ENCODE data around the gene WDTC1. TPM values are rescaled to one million over a fixed set of nuclear protein-coding genes. Genes with fewer than 3 reads are reported as not detected.

WDTC1 gene
- polyA plus RNA-seq, 1 donor: 30.6 TPM

DNA sequence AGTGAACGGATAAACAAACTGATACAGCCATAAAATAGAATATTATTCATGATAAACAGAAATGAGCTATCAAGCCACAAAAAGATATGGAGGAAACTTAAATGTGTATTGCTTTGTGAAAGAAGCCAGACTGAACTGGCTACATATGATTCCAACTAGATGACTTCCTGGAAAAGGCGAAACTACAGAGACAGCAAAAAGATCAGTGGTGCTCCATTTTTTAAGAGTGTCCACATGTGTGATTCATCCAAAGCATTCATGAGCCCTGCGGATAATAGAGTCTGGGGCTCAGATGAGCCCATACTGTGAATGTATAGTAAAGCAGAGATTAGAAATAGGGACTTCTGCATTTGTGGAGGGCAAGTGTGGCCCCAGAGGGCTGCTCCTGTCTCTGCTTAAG is 79.7 kb downstream of the WDTC1 start:
- H3K27ac ChIP-seq (ENCODE audit: low read length): no peak overlapping the region
- peaks cover 10% of the 10 kb centered on the region for H3K27me3 ChIP-seq (ENCODE audit: control insufficient read depth, insufficient read depth, low read length)
- no peaks in the 10 kb centered on the region for H3K36me3 ChIP-seq (ENCODE audit: control insufficient read depth, insufficient read depth, low read length)
- WGBS (ENCODE audit: insufficient coverage, low lambda C conversion rate): no CpG with 5 or more reads among the region's 3 CpGs
- DNase-seq: no peak
- no peaks in the 10 kb centered on the region for H3K4me1 ChIP-seq (ENCODE audit: control insufficient read depth, insufficient read depth, low read length)
- no peaks in the 10 kb centered on the region for H3K9me3 ChIP-seq (ENCODE audit: control insufficient read depth, low read depth, low read length)
- H3K4me3 ChIP-seq (ENCODE audit: low read length): no peak overlapping the region

DNA sequence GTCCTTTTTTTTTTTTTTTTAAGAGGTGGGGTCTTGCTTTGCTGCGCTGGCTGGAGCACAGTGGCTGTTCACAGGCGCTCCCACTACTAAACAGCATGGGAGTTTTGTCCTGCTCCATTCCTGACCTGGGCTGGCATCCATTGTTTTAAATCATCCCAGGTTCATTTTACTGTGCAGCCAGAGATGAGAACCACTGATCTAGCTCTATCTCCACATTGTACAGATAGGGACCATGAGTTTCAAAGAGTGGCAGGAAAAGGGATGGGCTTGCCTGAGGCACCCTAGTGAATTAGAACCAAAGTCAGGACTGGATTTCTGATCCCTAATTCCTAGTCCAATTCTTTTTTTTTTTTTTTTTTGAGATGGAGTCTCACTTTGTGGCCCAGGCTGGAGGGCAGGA is 80.3 kb downstream of the WDTC1 start:
- no peaks in the 10 kb centered on the region for H3K4me1 ChIP-seq (ENCODE audit: control insufficient read depth, insufficient read depth, low read length)
- no peak overlapping the region for H3K4me3 ChIP-seq (ENCODE audit: low read length)
- no peak overlapping the region for H3K27ac ChIP-seq (ENCODE audit: low read length)
- no peaks in the 10 kb centered on the region for H3K36me3 ChIP-seq (ENCODE audit: control insufficient read depth, insufficient read depth, low read length)
- peaks cover 12% of the 10 kb centered on the region for H3K27me3 ChIP-seq (ENCODE audit: control insufficient read depth, insufficient read depth, low read length)
- DNase-seq: no peak
- H3K9me3 ChIP-seq (ENCODE audit: control insufficient read depth, low read depth, low read length): no peaks in the 10 kb centered on the region
- no CpG with 5 or more reads among the region's 2 CpGs for WGBS (ENCODE audit: insufficient coverage, low lambda C conversion rate)

DNA sequence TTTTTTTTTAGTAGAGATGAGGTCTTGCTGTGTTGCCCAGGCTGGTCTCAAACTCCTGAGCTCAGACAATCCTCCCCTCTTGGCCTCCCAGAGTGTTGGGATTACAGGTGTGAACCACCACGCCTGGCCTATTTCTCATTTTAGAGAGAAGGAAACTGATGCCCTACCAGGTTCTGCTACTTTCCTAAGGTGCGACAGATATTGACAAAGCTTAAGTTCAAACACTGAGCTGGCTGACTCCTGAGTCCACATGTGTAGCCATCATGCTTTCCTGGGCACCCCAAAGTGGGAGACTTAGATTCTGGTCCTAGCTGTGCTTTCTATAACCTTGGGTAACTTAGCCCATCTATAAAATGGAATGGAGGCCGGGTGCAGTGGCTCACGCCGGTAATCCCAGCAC is 82.4 kb downstream of the WDTC1 start:
- no peak for DNase-seq
- WGBS (ENCODE audit: insufficient coverage, low lambda C conversion rate): no CpG with 5 or more reads among the region's 5 CpGs
- Histone ChIP-seq H3K36me3 (ENCODE audit: control insufficient read depth, insufficient read depth, low read length) (no peaks in the 10 kb centered on the region), H3K27me3 (ENCODE audit: control insufficient read depth, insufficient read depth, low read length) (peaks cover 12% of the 10 kb centered on the region), H3K4me1 (ENCODE audit: control insufficient read depth, insufficient read depth, low read length) (peaks cover 4% of the 10 kb centered on the region), H3K4me3 (ENCODE audit: low read length) (no peak overlapping the region), H3K27ac (ENCODE audit: low read length) (no peak overlapping the region), H3K9me3 (ENCODE audit: control insufficient read depth, low read depth, low read length) (no peaks in the 10 kb centered on the region)

DNA sequence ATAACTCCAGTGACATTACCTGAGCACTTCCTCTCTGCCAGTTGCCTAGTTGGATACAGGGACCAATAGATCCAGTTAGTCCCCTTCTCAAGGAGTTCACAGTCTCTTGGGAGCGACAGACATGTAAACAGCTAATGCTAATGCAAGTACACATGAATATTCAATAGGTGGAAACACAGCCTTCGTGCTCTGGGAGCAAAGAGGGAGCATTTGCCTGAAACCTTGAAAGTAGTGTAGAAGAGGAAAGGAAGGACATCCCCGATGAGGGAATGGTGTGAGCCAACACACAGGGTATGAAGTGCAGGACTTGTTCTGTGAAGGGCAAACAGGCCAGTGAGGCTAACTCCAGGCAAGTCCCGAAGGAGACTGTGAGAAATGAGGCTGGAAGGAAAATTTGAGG is 83.7 kb downstream of the WDTC1 start:
- Histone ChIP-seq H3K27ac (ENCODE audit: low read length) (no peak overlapping the region), H3K36me3 (ENCODE audit: control insufficient read depth, insufficient read depth, low read length) (no peaks in the 10 kb centered on the region), H3K9me3 (ENCODE audit: control insufficient read depth, low read depth, low read length) (no peaks in the 10 kb centered on the region), H3K27me3 (ENCODE audit: control insufficient read depth, insufficient read depth, low read length) (peaks cover 12% of the 10 kb centered on the region), H3K4me1 (ENCODE audit: control insufficient read depth, insufficient read depth, low read length) (peaks cover 6% of the 10 kb centered on the region), H3K4me3 (ENCODE audit: low read length) (no peak overlapping the region)
- WGBS (ENCODE audit: insufficient coverage, low lambda C conversion rate): no CpG with 5 or more reads among the region's 4 CpGs
- no peak for DNase-seq

DNA sequence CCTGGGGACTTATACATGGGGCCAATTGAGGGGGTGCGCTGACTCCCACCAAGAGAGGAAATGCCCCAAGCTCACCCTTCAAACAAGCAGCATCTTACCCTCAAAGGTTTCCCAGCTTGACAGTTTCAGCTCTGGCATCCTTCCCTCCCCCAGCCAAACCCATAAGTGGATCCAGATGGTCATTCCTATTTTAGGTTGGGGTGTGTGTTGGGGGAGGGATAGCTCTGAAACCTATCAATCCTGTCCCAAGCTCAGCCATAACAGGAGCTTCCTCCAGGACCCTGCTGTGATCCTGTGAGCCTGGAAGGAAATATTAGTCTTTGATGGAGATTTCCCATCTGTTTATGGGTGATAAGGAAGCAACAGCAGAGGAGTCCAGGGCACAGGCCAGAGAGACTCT is 84.2 kb downstream of the WDTC1 start:
- no peaks in the 10 kb centered on the region for H3K36me3 ChIP-seq (ENCODE audit: control insufficient read depth, insufficient read depth, low read length)
- H3K27ac ChIP-seq (ENCODE audit: low read length): no peak overlapping the region
- no peak overlapping the region for H3K4me3 ChIP-seq (ENCODE audit: low read length)
- no CpG with 5 or more reads among the region's 1 CpG for WGBS (ENCODE audit: insufficient coverage, low lambda C conversion rate)
- H3K4me1 ChIP-seq (ENCODE audit: control insufficient read depth, insufficient read depth, low read length): peaks cover 10% of the 10 kb centered on the region
- peaks cover 12% of the 10 kb centered on the region for H3K27me3 ChIP-seq (ENCODE audit: control insufficient read depth, insufficient read depth, low read length)
- DNase-seq: no peak
- H3K9me3 ChIP-seq (ENCODE audit: control insufficient read depth, low read depth, low read length): no peaks in the 10 kb centered on the region

DNA sequence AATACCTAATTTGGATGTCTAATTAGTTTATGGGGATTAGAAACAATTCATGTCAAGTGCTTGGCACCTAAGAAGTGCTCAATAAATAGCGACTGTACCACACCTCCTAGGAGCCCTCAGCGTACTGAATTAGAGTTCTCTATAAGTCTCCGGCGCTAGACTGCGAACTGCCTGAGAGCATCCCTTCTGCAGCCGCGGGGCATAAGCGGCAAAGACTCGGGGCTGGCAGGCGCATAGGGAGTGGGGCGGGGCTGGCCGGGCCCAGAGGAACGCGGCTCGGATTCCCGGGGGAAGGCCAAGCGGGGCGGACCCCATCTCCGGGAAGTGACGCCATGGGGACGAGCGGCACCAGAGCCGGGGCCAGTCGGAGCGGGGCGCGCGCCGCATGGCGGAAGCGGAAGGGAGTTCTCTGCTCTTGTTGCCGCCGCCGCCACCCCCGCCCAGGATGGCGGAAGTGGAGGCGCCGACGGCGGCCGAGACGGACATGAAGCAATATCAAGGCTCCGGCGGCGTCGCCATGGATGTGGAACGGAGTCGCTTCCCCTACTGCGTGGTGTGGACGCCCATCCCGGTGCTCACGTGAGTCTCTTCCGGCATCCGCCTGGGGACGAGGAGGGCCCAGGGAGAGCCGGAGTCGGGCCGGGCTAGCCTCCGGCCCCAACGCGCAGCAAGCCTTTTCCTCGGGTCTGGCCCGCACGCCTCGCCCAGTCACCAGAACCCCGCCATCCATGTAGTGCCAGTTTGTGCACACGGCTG is 87.6 kb downstream of the WDTC1 start, which contains the start of gene TMEM222:
Gene TMEM222, plus strand, starts transcription at position 351 of the 756 bp plus-strand sequence. Its CDS starts 35 bp downstream, at position 386.
- peaks cover 10% of the 10 kb centered on the region for H3K4me1 ChIP-seq (ENCODE audit: control insufficient read depth, insufficient read depth, low read length)
- peaks cover 16% of the 10 kb centered on the region for H3K36me3 ChIP-seq (ENCODE audit: control insufficient read depth, insufficient read depth, low read length)
- peak; percentile 97 to 98 for DNase-seq
- no peaks in the 10 kb centered on the region for H3K9me3 ChIP-seq (ENCODE audit: control insufficient read depth, low read depth, low read length)
- peak within 1 kb of the TSS; percentile 94 for H3K4me3 ChIP-seq (ENCODE audit: low read length)
- no CpG with 5 or more reads among the region's 67 CpGs for WGBS (ENCODE audit: insufficient coverage, low lambda C conversion rate)
- H3K27me3 ChIP-seq (ENCODE audit: control insufficient read depth, insufficient read depth, low read length): peaks cover 7% of the 10 kb centered on the region
- H3K27ac ChIP-seq (ENCODE audit: low read length): peak within 1 kb of the TSS; percentile 96

DNA sequence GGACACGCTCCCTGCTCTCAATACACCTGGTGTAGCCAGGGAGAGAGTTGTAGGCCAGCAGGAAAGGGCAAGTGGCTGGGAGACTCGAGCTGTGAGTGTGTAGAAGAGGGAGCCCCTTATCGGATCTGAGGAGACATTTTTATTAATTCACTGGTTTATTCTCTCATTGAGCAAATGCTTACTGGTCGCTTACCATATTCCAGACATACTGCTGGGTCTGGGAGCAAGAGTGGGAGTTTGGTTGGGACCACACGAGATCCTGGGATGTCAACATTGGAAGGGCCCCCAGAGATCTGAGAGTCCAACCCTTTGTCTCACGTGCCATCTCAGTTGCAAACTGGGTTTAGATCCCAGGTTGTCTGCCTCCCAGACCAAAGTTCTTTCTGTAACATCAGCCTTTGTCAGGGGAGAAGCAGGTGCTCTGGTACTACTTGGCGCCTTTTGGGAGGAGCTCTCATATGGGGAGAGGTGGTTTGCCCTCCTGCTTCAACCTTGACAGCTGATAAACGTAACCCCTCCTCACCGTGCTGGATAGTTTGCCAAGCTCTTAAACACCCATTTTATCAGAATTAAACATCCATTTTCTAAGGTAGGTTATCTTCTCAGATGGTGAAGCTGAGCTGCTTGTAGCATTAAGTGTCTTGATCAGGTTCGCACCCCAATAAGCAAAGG is 88.3 kb downstream of the WDTC1 start:
- Histone ChIP-seq H3K9me3 (ENCODE audit: control insufficient read depth, low read depth, low read length) (no peaks in the 10 kb centered on the region), H3K27me3 (ENCODE audit: control insufficient read depth, insufficient read depth, low read length) (peaks cover 5% of the 10 kb centered on the region), H3K36me3 (ENCODE audit: control insufficient read depth, insufficient read depth, low read length) (peaks cover 22% of the 10 kb centered on the region), H3K27ac (ENCODE audit: low read length) (peak overlapping the region; percentile 96), H3K4me3 (ENCODE audit: low read length) (peak overlapping the region; percentile 94), H3K4me1 (ENCODE audit: control insufficient read depth, insufficient read depth, low read length) (peaks cover 10% of the 10 kb centered on the region)
- 0% methylated on average over 1 of the region's 10 CpGs for WGBS (ENCODE audit: insufficient coverage, low lambda C conversion rate)
- DNase-seq: peak; percentile 19 to 70

DNA sequence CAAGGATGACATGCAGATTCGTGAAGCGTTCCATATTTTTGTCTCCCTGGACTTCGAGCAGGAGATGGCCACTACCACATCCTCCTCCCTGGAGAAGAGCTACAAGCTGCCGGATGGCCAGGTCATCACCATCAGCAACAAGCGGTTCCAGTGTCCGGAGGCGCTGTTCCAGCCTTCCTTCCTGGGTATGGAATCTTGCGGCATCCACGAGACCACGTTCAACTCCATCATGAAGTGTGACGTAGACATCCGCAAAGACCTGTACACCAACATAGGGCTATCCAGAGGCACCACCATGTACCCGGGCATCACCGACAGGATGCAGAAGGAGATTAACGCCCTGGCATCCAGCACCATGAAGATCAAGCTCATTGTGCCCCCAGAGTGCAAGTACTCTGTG is 90.9 kb downstream of the WDTC1 start:
- no peak overlapping the region for H3K4me3 ChIP-seq (ENCODE audit: low read length)
- H3K27me3 ChIP-seq (ENCODE audit: control insufficient read depth, insufficient read depth, low read length): no peaks in the 10 kb centered on the region
- no peaks in the 10 kb centered on the region for H3K9me3 ChIP-seq (ENCODE audit: control insufficient read depth, low read depth, low read length)
- H3K27ac ChIP-seq (ENCODE audit: low read length): no peak overlapping the region
- peaks cover 10% of the 10 kb centered on the region for H3K4me1 ChIP-seq (ENCODE audit: control insufficient read depth, insufficient read depth, low read length)
- H3K36me3 ChIP-seq (ENCODE audit: control insufficient read depth, insufficient read depth, low read length): peaks cover 33% of the 10 kb centered on the region
- no CpG with 5 or more reads among the region's 15 CpGs for WGBS (ENCODE audit: insufficient coverage, low lambda C conversion rate)
- no peak for DNase-seq

DNA sequence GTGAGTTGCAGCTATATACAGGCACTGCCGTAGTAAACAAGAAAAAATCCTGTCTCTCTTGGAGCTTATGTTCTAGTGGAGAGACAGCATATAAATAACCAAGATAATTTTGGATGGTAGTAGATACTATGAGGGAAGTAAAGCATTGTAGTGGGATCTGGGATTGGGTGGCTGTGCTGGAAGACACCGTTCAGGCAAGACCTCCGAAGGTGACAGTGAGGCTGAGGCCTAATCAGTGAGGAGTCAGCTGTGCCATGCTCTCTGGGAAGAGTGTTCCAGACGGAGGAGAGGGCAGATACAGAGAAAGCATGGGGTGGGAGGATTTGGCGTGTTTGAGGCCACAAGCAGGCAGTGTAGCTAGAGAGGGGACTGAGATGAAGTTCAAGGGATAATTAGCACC is 93.5 kb downstream of the WDTC1 start:
- peaks cover 59% of the 10 kb centered on the region for H3K36me3 ChIP-seq (ENCODE audit: control insufficient read depth, insufficient read depth, low read length)

DNA sequence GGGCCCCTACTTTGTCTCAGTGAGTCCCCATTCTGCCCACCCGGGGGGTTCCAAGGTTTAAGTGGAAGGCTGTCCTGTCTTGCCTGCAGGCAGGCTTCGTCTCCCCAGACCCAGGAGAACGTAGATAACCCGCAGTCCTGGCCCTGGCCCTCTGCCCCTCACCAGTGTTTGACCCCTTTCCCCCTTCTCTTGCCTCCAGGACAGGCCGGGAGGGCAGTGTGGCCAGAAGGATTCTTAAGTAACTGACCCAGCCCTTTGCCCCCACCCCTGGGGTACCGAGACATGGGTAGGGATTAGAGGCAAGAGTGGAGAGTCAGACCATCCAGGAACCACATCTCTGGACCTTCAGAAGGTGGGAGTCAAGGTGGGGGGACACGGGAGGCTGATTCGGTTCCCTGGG is 96.4 kb downstream of the WDTC1 start:
- H3K27me3 ChIP-seq (ENCODE audit: control insufficient read depth, insufficient read depth, low read length): no peaks in the 10 kb centered on the region
- H3K4me3 ChIP-seq (ENCODE audit: low read length): no peak overlapping the region
- H3K36me3 ChIP-seq (ENCODE audit: control insufficient read depth, insufficient read depth, low read length): peaks cover 75% of the 10 kb centered on the region
- DNase-seq: no peak
- H3K4me1 ChIP-seq (ENCODE audit: control insufficient read depth, insufficient read depth, low read length): no peaks in the 10 kb centered on the region
- WGBS (ENCODE audit: insufficient coverage, low lambda C conversion rate): 20% methylated on average over 1 of the region's 8 CpGs
- H3K27ac ChIP-seq (ENCODE audit: low read length): no peak overlapping the region
- H3K9me3 ChIP-seq (ENCODE audit: control insufficient read depth, low read depth, low read length): no peaks in the 10 kb centered on the region

More for the DNA sequence above, 93.5 kb downstream of the WDTC1 start:
- no peaks in the 10 kb centered on the region for H3K9me3 ChIP-seq (ENCODE audit: control insufficient read depth, low read depth, low read length)
- no peak overlapping the region for H3K27ac ChIP-seq (ENCODE audit: low read length)
- H3K27me3 ChIP-seq (ENCODE audit: control insufficient read depth, insufficient read depth, low read length): no peaks in the 10 kb centered on the region
- WGBS (ENCODE audit: insufficient coverage, low lambda C conversion rate): 100% methylated on average over 1 of the region's 5 CpGs
- no peak for DNase-seq
- no peak overlapping the region for H3K4me3 ChIP-seq (ENCODE audit: low read length)
- H3K4me1 ChIP-seq (ENCODE audit: control insufficient read depth, insufficient read depth, low read length): peaks cover 6% of the 10 kb centered on the region
